HG03575 (cell line): Measurements from ENCODE around the gene PPP1R14B.

Source experiments
- ATAC-seq: cut with Tn5 transposase; IDR thresholded peaks from one replicate; pipeline ENCODE4 v1.9.1; 2021; ENCODE audit not compliant: unreplicated experiment, insufficient number of reproducible peaks, low FRiP score; ENCODE audit errors: extremely low read depth

The PPP1R14B gene

GRCh38 chr11:64246871-64247728 lies at the start of gene PPP1R14B:
Gene PPP1R14B, minus strand, starts transcription at chr11:64246943. Its CDS starts 270 bp downstream, at chr11:64246673.
- ATAC-seq, result no peak

GRCh38 chr11:64296236-64296635 lies 49.5 kb upstream of the PPP1R14B start:
- ATAC-seq, result no peak

DNA sequence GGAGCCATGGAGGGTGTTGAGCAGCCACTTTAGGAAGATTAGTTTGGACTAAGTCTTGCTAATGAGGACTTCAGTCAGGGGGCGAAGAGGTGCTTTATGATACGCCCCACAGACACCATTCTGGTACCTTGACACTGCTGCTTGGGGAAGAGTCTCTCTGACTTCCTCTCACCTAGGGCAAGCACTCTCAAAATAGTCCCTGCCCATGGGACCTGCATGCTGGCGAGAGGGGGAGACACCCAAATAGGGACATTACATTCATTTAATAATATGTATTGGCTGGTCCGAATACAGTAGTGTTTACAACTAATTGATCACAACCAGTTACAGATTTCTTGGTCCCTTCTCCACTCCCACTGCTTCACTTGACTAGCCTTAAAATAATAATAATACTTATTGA lies 49.0 kb upstream of the PPP1R14B start:
- no peak for ATAC-seq

GRCh38 chr11:64294774-64295173 lies 48.0 kb upstream of the PPP1R14B start:
- ATAC-seq, result no peak

- ATAC-seq, result no peak
Observed at GRCh38 chr11:64292460-64293254, 45.9 kb upstream of the PPP1R14B start.

- no peak for ATAC-seq
Observed at GRCh38 chr11:64291752-64292459, 45.2 kb upstream of the PPP1R14B start.

DNA sequence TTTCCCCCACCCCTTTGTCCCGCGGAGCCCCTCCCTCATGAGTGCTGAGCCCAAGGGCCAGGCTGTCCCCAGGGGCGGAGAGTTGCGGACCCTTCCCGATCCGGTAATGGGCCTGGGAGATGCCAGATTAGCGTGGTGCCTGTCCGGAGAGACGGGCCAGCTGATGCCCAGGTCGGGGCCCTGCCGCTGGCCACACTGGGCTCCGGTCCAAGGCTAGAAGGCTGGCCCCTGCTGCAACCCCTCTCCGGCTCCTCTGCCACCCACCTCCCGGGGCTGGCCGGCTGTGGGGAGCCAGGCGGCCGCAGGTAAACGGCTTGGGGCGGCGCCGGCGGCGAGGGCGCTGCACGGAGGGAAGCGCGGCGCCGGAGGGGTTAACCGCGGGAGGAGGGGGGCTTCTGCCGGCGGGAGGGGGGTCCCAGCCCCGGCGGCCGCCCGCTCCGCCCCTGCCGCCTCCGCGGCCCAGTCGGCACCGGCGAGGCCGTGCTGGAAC lies 44.6 kb upstream of the PPP1R14B start, which contains the start of gene KCNK4:
TSS of gene KCNK4 (plus strand) at position 41 of the 490 bp plus-strand sequence. CDS start 1,717 bp downstream, outside the sequence.
- no peak for ATAC-seq

DNA sequence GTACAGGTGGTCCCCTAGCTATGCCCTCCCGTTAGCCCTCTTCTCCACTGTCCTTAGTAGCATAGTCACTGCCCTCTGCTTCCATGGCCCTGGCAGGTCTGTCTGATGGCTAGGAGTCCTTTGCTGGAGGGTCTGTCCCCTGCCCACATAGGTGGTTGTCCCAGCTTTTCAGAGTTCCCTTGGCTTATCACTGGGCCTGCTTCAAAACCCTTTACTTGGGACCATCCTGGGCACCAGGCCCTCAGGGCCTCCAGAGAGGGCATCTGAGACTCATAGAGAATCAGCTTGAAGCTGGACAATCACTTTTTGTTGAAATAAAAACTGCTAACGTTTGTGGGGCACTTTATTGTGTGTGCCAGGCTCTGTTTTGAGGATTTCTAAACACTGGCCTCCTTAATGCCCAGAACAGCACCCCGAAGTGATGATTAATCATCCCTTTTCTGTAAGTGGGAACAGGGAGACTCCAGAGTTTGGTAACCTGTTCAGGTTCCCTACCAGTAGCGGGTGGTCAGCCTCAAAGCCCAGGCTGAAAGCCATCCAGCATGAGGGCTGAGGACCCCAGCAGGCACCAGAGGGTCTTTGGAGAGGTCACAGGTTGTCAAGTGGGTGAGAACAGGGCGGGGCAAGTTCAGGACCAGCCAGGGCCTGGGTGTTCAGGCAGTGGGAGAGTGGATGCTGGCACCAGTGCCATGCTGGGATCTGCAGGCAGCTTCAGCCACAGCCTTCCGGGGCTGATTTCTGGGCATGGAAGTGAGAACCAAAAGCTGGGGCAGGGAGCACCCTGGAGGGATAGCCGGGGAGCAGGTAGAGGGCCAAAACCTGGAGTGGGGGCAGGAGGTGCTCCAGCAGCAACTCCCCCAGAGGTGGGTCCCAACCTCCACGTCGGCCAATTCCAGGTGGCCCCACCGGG lies 43.9 kb upstream of the PPP1R14B start:
- ATAC-seq, result no peak

DNA sequence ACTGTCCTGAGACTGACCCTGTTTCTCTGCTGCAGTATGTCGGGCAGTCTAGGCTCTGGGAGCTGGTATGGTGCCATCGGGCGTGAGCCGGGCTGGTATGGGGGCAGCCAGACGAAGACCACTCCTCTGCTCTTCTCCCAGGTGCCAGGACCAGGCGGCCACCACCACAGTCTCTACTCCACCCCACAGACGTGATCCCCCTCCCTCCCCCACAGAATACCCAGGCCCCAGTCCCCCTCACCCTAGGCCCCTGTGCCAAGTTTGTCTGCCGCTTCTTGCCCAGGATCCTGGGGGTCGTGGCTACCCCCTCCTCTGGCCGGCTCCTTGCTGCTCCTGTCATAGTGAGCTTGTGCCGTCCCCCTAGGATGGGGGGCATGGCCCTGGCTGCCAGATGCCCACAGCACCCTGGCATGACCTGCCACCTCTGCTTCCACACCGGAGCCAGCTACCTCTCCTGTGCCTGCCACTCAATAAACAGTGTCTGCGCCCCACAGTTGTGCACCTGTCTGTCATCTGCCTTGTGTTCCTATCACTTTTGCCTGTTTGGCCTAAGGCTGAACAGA lies 42.3 kb upstream of the PPP1R14B start:
- no peak for ATAC-seq

- ATAC-seq, result no peak
Observed at GRCh38 chr11:64288353-64288750, 41.6 kb upstream of the PPP1R14B start.

DNA sequence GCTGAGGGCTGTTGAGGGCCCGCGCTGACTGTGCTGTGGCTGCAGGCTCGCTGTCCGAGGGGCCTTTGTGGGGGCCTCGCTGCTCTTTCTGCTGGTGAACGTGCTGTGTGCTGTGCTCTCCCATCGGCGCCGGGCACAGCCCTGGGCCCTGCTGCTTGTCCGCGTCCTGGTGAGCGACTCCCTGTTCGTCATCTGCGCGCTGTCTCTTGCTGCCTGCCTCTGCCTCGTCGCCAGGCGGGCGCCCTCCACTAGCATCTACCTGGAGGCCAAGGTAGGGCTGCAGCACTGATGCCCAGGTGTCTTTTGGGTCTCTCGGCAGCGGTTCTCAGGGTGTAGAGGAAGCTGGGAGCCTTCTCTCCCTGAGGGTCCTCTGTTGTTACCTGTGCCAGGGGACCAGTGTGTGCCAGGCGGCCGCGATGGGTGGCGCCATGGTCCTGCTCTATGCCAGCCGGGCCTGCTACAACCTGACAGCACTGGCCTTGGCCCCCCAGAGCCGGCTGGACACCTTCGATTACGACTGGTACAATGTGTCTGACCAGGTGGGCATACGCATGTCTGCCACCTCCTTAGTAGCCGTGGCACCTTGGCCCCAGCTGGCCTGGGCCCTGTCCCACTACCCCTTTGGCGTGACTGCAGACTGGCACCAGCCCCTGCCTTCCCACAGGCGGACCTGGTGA lies 41.1 kb upstream of the PPP1R14B start:
- ATAC-seq, result no peak

GRCh38 chr11:64286801-64287159 lies 40.0 kb upstream of the PPP1R14B start:
- ATAC-seq, result no peak

DNA sequence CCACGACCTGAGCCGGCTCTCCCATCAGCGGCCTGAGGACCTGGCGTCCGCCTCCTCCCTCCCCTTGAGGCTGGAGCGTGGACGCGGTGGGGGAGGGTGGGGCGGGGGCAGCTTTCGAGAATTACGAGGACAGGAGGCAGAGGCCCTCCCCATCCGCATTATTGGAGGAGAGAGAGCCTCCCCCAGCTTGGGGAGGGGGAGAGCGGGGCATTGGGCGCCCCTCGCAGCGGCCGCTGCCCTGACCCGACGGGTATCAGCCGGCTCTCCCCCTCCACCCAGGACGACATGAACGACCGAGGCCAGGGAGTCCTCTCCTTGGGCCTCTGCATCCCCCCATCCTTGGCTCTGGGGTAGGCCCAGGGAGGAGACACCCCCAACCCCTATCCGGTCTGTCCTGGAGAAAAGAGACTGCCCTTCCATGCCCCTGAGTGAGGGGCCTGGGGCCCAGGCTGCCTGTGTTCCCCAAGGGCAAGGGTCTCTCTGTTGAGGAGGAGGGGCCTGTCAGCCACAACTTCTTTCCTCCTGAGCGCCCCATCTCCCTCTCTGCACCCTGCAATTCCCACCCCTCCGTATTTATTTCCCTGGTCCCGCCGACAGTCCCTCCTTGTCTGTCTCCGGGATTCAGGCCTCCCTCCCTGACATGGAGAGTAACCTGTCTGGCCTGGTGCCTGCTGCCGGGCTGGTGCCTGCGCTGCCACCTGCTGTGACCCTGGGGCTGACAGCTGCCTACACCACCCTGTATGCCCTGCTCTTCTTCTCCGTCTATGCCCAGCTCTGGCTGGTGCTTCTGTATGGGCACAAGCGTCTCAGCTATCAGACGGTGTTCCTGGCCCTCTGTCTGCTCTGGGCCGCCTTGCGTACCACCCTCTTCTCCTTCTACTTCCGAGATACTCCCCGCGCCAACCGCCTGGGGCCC lies 39.4 kb upstream of the PPP1R14B start:
- no peak for ATAC-seq

GRCh38 chr11:64284962-64285884 lies 38.5 kb upstream of the PPP1R14B start, which contains the start of gene GPR137:
Gene GPR137, plus strand, starts transcription at chr11:64285848. Its CDS starts 677 bp downstream, at chr11:64286525.
- ATAC-seq, result no peak
